Activated CD8-positive, alpha-beta memory T cell treated with anti-CD3 and anti-CD28 coated beads for 24 hours (primary cell): Measurements from ENCODE around the gene HFE.
"Not testable (repeated sequence)": the region's sequence is repeated elsewhere in the genome, so short reads cannot be mapped to it uniquely, and the experiment has no call there.

Experiments used
- DNase-seq: peaks from one replicate; pipeline ENCODE4 v3.0.0-alpha.2; 2020

The HFE gene, protein sequence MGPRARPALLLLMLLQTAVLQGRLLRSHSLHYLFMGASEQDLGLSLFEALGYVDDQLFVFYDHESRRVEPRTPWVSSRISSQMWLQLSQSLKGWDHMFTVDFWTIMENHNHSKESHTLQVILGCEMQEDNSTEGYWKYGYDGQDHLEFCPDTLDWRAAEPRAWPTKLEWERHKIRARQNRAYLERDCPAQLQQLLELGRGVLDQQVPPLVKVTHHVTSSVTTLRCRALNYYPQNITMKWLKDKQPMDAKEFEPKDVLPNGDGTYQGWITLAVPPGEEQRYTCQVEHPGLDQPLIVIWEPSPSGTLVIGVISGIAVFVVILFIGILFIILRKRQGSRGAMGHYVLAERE

DNA sequence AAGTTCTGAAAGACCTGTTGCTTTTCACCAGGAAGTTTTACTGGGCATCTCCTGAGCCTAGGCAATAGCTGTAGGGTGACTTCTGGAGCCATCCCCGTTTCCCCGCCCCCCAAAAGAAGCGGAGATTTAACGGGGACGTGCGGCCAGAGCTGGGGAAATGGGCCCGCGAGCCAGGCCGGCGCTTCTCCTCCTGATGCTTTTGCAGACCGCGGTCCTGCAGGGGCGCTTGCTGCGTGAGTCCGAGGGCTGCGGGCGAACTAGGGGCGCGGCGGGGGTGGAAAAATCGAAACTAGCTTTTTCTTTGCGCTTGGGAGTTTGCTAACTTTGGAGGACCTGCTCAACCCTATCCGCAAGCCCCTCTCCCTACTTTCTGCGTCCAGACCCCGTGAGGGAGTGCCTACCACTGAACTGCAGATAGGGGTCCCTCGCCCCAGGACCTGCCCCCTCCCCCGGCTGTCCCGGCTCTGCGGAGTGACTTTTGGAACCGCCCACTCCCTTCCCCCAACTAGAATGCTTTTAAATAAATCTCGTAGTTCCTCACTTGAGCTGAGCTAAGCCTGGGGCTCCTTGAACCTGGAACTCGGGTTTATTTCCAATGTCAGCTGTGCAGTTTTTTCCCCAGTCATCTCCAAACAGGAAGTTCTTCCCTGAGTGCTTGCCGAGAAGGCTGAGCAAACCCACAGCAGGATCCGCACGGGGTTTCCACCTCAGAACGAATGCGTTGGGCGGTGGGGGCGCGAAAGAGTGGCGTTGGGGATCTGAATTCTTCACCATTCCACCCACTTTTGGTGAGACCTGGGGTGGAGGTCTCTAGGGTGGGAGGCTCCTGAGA is at the start of gene HFE:
TSS of gene HFE (plus strand) at position 146 of the 832 bp plus-strand sequence. CDS start at position 158, 12 bp downstream.
- peak; percentile 68 for DNase-seq

DNA sequence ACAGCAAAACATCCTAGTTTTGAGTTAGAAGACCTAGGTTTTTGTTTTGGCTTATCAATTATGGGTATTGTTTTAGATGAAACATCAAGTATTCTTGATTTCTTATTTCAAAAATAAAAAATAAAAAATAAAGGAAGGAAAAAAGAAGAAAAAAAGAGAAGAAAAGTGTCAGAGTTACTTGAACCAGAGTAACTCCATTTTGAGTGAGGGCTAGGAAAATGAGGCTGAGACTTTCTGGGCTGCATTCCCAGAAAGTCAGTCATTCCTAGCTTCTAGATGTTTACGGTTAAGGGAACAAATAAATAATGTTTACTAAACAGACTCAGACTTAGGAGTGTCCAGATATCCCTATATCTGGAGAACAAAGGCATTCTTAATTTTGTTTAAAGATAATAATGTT is 45.3 kb upstream of the HFE start:
- no peak for DNase-seq

DNA sequence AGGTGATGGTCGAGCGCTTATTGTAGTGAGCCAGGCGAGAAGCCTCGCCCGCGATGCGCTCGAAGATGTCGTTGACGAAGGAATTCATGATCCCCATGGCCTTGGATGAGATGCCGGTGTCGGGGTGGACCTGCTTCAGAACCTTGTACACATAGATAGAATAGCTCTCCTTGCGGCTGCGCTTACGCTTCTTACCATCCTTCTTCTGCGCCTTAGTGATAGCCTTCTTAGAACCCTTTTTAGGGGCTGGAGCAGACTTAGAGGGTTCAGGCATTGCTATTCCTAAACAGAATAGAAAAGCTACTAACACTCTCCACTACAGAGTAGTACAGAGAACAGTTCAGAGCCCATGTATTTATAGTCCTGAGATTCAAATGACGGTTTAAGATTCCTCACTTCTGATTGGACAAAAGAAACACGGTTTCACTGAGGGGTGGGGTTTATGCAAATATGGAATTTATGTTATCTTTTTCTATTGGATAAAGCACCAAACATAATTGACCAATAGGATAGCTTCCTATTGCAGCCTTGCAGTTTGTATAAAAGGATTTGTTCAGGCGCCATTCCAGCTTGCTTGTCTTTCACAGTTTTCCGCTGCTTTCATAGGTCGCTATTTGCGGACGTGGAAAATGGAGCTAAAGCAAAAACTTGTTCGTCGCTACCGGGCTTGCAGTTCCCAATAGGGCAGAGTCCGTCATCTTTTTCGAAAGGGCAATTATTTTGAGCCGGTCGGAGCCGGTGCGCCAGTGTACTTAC is 43.7 kb upstream of the HFE start:
- DNase-seq: peak; percentile 87

DNA sequence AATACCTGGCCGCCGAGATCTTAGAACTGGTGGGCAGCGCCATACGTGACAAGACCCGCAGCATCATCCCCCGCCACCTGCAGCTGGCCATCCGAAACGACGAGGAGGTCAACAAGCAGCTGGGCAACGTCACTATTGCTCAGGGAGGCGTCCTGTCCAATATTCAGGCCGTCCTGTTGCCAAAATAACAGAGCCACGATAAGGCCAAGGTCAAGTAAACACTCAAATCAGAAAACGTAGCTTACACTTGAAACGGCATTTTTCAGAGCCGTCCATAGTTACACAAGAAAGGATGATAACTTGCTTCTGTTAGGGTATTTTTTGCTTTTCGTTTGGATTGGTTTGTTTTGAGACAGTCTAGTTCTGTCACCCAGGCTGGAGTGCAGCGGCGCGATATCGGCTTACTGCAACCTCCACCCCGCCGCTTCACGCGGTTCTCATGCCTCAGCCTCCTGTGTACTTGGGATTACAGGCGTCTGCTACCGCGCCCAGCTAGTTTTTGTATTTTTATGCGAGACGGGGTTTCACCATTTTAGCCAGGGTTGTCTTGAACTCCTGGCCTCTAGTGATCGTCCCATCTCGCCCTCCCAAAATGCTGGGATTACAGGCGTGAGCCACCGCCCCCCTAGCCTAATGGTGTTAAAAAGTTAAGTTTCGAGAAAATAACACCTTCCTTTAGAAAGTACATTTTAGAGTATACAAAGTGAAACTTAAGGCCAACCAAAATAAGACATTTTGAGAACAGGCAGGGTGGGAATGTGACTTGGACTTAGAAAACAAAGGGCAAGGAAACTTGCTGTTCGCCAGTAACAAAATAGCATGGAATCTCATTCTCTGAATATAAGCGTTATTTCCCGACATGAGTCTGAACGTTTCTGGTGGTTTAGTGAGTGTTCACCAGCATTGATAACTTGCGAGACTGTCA is 42.8 kb upstream of the HFE start:
- peak; percentile 71 for DNase-seq

DNA sequence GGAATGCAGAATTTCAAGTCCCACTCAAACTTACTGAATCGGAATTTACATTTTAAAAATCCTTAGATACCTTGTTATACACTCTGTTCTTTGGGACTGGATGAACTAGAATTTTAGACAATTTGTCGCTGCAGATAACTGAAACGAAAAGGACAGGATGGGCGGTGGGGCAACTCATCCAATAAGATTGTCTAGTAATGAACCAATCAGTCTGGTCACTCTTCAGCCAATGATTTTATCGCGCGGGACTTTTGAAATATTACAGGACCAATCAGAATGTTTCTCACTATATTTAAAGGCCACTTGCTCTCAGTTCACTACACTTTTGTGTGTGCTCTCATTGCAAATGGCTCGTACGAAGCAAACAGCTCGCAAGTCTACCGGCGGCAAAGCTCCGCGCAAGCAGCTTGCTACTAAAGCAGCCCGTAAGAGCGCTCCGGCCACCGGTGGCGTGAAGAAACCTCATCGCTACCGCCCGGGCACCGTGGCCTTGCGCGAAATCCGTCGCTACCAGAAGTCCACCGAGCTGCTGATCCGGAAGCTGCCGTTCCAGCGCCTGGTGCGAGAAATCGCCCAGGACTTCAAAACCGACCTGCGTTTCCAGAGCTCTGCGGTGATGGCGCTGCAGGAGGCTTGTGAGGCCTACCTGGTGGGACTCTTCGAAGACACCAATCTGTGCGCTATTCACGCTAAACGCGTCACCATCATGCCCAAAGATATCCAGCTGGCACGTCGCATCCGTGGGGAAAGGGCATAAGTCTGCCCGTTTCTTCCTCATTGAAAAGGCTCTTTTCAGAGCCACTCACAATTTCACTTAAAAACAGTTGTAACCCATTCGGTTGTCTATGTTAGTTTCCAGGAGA is 41.9 kb upstream of the HFE start:
- peak; percentile 84 for DNase-seq

DNA sequence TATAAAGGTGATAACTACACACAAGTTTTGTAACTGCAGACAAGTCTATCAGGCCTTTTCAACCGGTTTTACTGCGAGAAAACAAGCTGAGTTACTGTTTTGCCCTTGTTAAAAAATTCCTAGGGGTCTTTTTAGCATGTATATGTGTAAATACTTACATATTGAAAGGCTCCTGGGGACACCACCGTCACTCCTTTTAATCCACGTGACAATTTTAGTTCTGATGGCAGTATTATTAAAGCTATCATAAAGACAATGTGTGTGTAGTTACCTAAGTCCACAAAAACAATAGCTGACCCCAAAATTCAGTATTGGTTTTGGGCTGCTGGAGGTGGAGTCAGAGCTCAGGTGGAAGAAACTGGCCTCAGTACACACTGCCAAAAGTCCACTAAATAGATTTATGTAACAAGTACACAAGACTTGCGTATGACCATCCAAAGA is 41.3 kb upstream of the HFE start:
- no peak for DNase-seq

DNA sequence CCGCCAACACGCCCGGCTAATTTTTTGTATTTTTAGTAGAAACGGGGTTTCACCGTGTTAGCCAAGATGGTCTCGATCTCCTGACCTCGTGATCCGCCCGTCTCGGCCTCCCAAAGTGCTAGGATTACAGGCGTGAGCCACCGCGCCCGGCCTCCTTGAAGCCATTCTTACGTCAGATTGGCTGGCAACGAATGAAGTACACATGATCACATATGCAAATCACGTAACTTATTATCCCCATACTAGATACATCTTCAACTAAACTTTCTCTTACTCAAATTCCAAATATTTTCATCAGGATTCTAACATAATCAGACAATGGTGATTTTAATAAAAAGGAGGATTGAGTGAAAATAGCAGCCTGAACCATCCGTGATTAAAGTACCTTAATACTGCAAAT is 39.9 kb upstream of the HFE start:
- DNase-seq: not testable (repeated sequence)

DNA sequence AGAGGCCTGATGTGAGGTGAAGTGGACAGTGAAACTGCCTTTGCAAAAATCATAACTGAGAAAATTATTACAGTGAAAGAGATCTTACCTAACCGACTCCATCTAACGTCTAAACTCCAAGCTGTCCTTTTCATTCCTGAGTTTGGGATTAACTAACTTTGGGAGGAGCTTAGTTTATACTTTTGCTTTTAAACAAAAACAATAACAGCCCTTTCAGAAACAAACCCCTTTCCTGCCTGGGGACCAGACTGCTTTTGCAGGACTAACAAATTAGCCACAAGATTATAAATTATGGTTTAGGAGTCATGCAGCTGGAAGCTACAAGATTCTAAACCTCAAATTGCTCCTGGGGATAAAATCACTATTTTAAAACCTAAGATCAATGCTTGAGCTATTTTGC is 38.6 kb upstream of the HFE start:
- no peak for DNase-seq

DNA sequence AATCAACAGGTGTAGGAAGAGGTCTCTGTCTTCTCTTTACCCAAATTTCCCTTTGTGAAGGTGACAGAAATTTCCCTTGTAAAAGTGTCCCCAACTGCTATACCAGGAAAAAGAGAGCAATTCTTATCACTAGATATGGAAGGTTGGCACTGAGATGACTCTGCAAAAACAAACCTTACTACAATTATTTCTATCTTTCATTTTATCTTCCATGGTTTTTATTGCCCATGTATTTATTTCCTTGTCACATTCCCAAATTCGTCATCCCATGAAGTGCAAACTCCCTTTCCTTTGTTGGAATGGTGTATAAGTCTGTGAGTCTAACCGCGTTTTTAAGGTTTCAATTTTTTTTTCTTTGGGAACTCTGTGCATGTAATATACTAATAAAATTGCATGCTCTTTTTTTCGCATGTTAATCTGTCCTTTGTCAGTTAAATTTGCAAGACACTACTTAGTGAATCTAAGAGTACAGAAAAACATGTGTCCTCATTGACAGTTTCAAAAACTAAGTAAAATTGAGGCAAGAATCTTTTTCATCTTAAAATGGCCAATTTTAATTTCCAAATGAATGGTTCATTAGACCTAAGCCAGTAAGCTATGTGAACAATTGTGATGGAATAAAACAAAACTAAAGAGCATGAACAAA is 35.4 kb upstream of the HFE start:
- DNase-seq: no peak

DNA sequence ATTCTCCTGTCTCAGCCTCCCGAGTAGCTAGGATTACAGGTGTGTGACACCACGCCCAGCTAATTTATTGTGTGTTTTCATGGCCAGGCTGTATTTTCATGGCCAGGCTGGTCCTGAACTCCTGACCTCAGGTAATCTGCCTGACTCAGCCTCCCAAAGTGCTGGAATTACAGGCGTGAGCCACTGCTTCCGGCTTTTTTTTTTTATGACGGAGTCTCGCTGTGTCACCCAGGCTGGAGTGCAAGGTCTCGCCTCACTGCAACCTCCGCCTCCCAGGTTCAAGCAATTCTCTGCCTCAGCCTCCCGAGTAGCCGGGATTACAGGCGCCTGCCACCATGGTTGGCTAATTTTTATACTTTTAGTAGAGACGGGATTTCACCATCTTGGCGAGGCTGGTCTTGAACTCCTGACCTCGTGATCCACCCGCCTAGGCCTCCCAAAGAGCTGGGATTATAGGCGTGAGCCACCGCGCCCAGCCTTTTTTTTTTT is 34.4 kb upstream of the HFE start:
- DNase-seq: not testable (repeated sequence)

DNA sequence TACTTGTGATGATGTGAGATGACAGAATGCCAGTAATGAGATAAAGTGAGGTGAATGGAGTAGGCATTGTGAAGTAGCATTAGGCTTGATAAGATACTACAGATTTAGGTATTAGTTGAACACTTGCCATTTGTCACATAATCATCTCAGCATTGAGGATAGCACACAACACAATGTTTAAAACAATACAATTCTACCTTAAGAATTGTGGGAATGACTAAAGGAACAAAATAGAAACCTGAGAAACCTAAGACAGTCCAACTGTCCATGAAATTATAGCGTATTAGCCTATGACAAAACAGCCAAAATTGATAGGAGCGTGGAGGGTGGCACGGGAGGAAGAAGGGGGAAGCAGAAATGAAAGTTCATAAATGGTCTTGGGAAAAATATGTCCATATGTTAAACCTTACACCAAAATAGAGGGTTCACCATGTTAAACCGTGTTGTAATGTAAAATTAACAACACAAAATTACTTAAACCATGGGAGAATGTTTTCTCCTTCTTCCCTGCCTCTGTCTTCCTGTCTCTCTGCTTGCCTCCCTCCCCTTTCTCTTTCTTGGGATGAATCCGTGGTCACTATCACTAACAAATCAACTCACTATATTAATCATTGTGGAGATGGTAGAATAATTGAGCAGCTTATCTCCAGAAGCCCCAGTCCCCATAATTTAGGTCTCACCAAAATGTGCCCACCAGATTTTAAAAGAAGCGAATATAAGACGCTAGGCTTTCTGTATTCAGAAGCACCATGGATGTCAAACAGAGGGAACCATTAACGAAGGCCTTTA is 33.0 kb upstream of the HFE start:
- DNase-seq: no peak

DNA sequence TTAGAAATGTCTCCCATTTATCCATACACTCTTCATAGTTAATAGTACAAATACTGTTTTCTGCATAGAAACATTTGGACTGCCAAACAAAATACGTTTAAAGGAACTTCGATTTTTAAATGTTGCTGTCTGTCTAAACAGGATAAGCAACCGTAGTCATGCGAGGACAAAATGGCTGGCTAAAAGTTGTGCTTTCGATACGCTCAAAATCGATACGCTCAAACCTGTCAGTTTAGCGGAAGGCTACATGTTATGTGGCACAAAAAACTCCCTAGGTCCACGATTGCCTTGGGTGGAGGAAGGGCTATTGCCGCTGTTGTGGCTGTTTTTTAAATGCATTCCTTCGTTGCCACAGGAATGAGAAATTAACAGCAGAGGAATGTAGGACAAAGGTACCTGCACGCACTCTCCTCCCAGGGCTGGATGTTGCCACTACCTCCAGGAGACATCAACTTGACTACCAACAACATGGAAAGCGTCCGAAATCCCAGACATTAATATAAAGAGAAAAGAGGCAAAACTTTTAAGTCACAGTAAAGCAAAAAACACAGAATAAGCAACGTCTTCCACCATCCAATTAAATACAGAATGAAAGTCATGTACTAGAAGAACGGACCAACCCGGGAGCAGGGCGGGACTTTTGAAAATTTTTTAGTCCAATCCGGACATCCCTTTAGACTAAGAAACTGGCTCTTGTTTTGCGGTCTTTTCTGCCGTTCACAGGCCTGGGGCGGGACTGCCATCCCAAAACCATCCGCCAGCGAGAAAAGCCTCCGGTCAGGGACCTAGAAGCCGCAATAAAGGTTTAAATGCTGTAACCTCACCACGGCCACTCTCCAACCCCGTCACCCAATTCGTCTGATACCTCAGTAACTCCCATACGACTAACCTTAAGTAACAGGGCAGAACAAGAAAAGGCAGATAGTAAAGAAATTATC is 32.2 kb upstream of the HFE start:
- peak; percentile 88 for DNase-seq

DNA sequence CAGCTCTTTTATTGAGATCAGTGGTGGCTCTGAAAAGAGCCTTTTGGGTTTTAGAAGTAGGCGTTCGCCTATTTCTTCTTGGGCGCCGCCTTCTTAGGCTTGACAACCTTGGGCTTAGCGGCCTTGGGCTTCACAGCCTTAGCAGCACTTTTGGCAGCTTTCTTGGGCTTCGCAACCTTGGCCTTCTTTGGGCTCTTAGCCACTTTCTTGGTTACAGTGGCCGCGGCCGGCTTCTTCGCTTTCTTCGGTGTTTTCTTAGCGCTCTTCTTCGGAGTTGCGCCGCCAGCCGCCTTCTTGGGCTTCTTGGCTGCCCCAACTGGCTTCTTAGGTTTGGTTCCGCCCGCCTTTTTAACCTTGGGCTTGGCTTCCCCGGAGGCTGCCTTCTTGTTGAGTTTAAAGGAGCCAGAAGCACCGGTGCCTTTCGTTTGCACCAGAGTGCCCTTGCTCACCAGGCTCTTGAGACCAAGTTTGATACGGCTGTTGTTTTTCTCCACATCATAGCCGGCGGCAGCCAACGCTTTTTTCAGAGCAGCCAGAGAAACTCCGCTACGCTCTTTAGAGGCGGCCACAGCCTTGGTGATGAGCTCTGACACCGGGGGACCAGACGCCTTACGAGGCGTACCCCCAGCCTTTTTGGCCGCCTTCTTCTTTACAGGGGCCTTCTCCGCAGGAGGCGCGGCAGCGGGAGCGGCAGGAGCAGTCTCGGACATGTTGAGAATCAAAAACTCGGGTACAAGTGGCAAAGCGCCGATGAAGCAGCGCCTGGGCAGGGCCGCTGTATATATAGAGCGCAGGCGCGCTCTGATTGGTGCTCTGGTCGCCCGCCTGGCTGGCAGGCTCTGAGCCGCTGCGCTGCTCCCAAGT is 31.3 kb upstream of the HFE start:
- DNase-seq: peak; percentile 95

DNA sequence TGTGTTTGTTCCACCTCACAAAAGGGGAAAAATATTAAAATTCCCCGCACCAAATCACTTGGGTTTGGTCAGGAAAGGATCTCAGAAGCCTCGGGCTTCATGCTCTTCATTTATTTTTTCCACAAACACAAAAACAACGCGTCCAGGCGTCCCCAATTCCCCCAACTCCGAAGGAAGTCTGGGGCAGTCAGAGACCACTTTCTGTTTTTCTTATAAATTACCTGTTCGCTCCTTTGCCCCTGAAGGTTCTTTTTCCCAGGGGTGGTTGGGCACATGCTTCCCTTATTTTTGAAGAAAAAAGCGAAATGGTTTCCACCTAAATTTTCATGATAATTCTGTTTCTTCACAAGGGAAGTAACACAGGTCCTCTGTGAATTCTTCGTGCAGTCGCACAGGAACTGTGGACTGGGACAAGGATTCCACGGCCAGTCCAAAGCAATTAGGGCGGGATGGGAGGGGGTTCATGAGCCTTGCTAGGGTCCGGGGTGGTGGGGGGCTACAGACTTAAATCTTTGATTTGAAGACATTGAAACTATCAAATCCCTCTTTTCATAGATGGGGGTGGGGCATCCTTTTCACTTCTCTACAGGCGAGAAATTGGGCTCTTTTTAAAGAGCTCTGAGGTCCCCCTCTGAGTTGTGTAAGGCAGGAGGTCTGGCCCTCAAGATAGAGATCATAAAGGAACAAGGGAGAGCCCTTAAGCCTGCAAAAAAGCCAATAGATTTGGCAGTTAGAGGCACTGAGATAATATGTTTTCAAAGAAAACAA is 30.5 kb upstream of the HFE start:
- peak; percentile 80 for DNase-seq

DNA sequence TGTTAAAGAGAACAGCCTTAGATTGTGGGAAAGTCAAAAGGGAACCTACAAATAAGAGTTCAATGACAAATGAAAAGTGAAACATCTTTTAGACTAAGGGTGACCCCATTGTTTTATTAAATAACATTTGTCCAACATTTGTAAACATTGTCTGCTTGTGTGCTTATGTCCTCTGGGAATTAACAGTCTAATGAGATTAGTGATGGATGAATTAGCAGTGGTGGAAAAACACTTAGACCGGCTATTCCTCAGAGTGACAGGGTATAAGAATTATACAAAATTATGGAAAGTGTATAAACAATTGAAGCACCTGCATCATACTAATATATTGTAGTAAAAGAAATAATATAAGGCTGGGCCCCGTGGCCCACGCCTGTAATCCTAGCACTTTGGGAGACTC is 29.3 kb upstream of the HFE start:
- DNase-seq: no peak

DNA sequence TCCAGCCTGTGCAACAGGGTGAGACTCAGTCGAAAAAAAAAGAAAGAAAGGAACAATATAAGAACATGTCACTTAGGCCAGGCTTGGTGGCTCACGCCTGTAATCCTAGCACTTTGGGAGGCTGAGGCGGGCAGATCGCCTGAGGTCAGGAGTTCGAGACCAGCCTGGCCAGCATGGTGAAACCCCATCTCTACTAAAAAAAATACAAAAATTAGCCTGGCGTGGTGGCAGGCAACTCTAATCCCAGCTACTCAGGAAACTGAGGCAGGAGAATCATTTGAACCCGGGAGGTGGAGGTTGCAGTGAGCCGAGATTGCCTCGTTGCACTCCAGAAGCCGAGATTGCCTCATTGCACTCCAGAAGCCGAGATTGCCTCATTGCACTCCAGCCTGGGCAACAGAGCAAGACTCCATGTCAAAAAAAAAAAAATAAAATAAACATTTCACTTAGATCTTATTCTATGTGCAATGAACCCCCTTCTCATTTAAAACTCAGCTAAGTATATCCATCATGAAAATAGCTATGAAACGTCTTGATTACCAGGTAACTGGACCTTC is 28.7 kb upstream of the HFE start:
- not testable (repeated sequence) for DNase-seq
